IPS-18a (cell line): ENCODE measurements around the gene MYO7B.
"Not testable (repeated sequence)": the region's sequence is repeated elsewhere in the genome, so short reads cannot be mapped to it uniquely, and the experiment has no call there.

Experiments
- H3K27ac ChIP-seq: one replicate; pipeline ENCODE4 v1.5.1; 2013; ENCODE audit warnings: low read length
- H3K27me3 ChIP-seq: one replicate; pipeline ENCODE4 v1.6.1; 2013; ENCODE audit warnings: mild to moderate bottlenecking, low read length; ENCODE audit not compliant: control insufficient read depth, insufficient read depth
- H3K36me3 ChIP-seq: one replicate; pipeline ENCODE4 v1.6.1; 2013; ENCODE audit warnings: low read depth, low read length; ENCODE audit not compliant: control insufficient read depth
- H3K4me1 ChIP-seq: one replicate; pipeline ENCODE4 v1.6.1; 2013; ENCODE audit warnings: low read depth, low read length; ENCODE audit not compliant: control insufficient read depth
- H3K4me3 ChIP-seq: one replicate; pipeline ENCODE4 v1.5.1; 2013; ENCODE audit warnings: low read length
- H3K9ac ChIP-seq: one replicate; pipeline ENCODE4 v1.6.1; 2013; ENCODE audit warnings: mild to moderate bottlenecking, low read length, moderate library complexity
- H3K9me3 ChIP-seq: one replicate; pipeline ENCODE4 v1.6.1; 2013; ENCODE audit warnings: low read depth, low read length; ENCODE audit not compliant: control insufficient read depth

MYO7B gene

DNA sequence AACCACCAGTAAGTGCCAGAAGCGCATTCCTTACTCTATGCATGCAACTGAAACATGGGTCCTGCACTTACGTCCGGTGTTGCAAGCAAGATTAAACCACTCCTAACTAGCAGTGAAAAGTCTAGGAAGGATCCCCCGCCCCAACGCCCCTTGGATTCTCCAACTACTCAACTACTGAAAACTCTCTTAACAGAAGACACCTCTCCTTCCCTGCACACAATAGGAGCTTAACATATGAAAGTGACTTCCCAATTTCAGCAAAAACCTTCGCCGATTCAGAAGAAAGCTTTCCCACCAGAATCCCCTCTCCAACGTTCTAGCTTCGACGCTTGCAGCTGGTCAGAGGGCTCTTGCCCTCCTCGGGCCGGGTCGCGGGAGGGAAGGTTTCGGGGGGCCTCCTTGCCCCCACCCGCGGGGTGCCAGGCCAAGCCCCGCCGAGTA is 9.8 kb upstream of the MYO7B start:
- Histone ChIP-seq H3K9ac (peak overlapping the region; percentile 89), H3K4me1 (peaks cover 14% of the 10 kb centered on the region), H3K4me3 (peak overlapping the region; percentile 96), H3K9me3 (no peaks in the 10 kb centered on the region), H3K36me3 (peaks cover 22% of the 10 kb centered on the region), H3K27ac (peak overlapping the region; percentile 99), H3K27me3 (no peaks in the 10 kb centered on the region)

DNA sequence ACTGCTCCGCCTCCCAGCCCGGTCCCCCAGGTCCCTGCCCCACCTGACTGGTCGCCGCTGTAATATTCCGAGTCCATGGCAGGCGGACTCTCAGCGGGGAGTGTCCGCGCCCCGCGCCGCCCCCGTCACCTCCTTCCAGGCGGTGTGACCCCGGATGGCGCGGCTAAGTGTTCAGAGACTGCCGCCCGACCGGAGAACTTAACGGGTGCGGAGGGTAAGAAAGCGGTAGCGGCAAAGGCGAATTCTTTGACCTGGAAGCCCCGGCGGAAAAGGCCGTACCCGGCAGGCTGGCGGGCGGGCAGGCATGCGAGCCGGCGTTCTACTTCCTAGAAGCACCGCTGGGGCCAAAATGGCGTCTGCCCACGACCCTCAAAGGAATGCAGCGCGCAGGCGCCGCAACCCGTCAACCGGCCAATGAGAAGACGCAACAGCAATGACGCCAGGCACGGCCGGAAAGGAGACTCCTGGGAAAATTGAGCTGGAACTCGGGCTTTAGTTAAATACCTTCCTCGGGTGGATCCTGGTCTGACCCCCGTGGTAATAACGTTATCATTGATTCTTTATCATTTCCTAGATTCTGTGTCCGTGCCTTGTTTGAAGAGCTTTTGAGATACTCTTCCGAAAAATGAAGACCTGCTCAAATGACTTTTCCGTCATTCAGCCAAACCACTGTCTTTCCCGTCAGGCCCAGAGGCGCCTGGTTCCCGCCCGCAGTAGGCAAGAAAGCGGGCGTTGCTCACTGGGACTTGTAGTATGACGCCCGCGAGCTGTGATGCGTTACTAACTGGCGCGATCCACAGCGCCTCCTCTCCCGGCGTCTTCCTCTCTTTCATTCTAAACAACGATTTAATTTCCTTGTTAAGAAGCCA is 9.1 kb upstream of the MYO7B start, which contains the start of gene IWS1:
Gene IWS1 (minus strand): TSS at position 358 of the 869 bp plus-strand sequence. CDS start 281 bp downstream, at position 77.
- peaks cover 14% of the 10 kb centered on the region for H3K4me1 ChIP-seq

DNA sequence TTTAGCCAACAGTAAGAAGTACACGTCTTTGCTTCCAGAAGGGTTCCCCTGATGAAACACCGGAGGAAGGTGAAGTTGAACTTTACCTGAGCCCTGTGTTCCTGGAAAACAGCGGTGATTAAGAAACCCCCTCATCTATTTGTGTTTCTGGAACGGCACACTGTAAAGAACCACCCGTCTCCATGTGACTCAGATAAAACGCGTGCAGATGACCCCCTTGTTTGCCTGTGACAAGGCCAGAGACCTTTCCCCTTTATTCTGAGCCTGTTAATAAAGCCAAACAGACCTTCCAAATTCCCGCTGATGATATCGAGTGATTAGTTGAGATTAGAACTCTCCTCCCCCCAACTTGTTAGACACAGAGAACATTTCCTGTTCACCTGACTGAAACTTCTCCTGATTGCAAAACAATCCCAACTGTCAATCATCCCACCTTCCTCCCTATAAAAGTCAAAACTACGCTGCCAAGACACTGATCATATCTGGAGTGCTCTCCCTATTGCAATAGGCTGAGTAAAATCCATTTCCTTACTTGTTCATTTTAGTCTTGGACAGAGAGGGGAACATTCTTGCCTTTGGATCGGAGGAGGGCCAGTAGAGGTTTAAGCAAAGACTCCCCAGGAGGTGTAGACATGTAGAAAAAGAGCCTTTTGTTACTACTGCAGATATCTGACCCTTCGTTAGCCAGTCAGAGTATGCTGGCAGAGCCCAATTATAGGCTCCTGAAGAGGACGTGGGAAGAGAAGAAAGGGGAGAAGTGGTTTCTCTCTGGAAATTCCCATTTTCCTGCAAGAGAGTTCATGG is 8.3 kb upstream of the MYO7B start:
- Histone ChIP-seq H3K27me3 (no peaks in the 10 kb centered on the region), H3K4me1 (peaks cover 14% of the 10 kb centered on the region), H3K9me3 (no peaks in the 10 kb centered on the region), H3K4me3 (peak overlapping the region; percentile 96), H3K36me3 (peaks cover 10% of the 10 kb centered on the region), H3K27ac (peak overlapping the region; percentile 99), H3K9ac (peak overlapping the region; percentile 89)

More for the DNA sequence above, 9.1 kb upstream of the MYO7B start, which contains the start of gene IWS1:
- Histone ChIP-seq H3K4me3 (peak within 1 kb of the TSS; percentile 96), H3K36me3 (peaks cover 19% of the 10 kb centered on the region), H3K9me3 (no peaks in the 10 kb centered on the region), H3K9ac (peak within 1 kb of the TSS; percentile 89), H3K27me3 (no peaks in the 10 kb centered on the region), H3K27ac (peak within 1 kb of the TSS; percentile 99)

DNA sequence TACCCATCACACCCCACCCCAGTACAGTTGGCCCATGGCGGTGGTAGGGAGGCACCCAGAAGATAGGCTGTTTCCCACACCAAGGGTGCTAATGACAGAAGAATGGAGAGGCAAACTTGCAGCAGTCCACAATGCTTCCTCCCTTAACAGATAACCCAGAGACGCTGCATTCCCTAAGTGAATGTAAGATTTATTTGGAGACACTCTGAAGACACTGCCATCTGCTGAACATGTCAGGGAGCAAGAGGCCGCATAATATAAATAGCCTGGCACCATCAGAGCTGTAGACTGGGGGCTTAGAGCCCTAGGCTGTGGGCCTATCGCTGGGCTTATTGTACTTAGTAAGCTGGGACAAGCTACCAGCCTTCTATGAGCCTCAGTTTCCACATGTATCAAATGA is 7.0 kb upstream of the MYO7B start:
- no peak overlapping the region for H3K4me3 ChIP-seq
- peaks cover 1% of the 10 kb centered on the region for H3K36me3 ChIP-seq
- no peaks in the 10 kb centered on the region for H3K27me3 ChIP-seq
- peaks cover 14% of the 10 kb centered on the region for H3K4me1 ChIP-seq
- H3K9me3 ChIP-seq = no peaks in the 10 kb centered on the region
- H3K27ac ChIP-seq = no peak overlapping the region
- no peak overlapping the region for H3K9ac ChIP-seq

DNA sequence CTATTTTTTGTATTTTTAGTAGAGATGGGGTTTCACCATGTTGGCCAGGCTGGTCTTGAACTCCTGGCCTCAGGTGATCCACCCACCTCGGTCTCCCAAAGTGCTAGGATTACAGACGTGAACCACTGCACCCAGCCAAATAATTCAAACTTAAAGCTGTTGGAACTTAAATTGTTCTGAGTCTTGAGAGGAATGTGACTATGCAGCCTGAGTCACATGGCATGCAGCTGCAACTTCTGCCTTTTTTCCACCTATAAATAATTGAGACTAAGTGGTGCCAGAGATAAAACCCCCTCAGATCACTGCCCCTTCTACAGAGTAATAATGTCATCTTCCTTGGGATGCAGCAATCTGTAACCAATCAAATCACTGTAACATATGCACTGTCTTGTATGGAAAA is 6.1 kb upstream of the MYO7B start:
- not testable (repeated sequence) for H3K9me3 ChIP-seq, H3K4me3 ChIP-seq, H3K27me3 ChIP-seq, H3K36me3 ChIP-seq, H3K9ac ChIP-seq, H3K27ac ChIP-seq
- H3K4me1 ChIP-seq = peaks cover 14% of the 10 kb centered on the region

DNA sequence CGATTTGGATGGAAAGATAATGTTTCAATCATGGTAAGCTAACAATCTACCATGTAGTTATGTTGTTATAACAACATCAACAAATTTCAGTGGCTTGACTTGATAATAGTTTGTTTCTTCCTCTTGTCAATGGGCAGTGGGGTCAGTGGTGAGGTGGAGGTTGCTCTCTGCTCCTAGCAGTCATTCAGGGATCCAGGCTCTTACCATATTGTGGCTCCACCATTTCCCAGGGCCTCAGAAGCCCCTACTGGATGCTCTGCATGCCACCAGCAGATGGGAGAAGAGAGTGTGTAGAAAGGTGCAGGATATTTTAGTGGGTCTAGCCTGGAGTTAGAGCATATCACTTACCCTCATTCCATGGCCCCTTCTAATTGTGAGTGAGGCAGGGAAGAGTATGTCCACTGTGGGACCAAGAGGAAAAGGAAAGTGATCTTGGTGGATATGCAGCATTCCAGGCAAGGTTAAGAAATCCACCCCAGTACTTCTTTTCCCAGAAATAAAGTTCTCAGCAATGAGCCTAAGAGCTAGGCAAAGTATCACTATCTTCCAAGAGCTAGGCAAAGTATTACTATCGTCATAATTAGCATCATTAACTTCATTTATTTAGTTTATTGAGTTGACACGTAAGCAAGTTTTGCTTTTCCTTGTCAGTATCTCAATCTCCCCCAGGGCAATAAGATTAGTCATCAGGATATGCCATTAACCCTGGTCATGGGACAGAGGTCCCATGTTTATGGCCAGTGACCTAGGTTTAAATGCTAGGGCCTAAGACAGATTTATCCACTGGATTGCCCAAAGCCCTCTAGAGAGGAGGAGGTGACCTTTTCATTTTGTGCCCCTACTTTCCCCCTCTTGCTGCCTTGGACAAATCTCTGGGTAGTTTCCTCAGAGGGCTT is 5.0 kb upstream of the MYO7B start:
- H3K36me3 ChIP-seq = no peaks in the 10 kb centered on the region
- H3K4me3 ChIP-seq = no peak overlapping the region
- H3K9me3 ChIP-seq = no peaks in the 10 kb centered on the region
- H3K27ac ChIP-seq = no peak overlapping the region
- peaks cover 14% of the 10 kb centered on the region for H3K4me1 ChIP-seq
- no peaks in the 10 kb centered on the region for H3K27me3 ChIP-seq
- H3K9ac ChIP-seq = no peak overlapping the region

DNA sequence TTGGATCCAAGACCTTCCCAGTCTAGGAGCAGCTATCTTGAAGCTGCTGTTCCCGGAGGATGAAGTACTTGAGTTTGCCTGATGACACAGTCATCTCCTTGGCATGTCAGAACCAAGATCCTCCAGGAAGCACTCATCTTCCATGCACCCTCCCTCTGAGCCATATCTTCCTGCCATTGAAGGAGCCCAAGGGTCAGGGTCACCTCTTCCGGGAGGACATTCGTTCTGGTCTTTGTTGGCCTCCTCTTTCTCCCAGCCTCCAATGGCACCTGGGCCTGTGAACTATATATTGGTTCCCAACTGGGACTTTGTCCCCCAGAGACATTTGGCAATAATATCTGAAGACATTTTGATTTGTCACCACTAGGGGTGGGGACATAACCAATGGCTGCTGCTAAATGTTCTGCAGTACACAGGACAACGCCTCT is 4.2 kb upstream of the MYO7B start:
- no peak overlapping the region for H3K9ac ChIP-seq
- H3K9me3 ChIP-seq = no peaks in the 10 kb centered on the region
- no peaks in the 10 kb centered on the region for H3K36me3 ChIP-seq
- no peaks in the 10 kb centered on the region for H3K27me3 ChIP-seq
- H3K4me3 ChIP-seq = no peak overlapping the region
- peaks cover 14% of the 10 kb centered on the region for H3K4me1 ChIP-seq
- no peak overlapping the region for H3K27ac ChIP-seq

DNA sequence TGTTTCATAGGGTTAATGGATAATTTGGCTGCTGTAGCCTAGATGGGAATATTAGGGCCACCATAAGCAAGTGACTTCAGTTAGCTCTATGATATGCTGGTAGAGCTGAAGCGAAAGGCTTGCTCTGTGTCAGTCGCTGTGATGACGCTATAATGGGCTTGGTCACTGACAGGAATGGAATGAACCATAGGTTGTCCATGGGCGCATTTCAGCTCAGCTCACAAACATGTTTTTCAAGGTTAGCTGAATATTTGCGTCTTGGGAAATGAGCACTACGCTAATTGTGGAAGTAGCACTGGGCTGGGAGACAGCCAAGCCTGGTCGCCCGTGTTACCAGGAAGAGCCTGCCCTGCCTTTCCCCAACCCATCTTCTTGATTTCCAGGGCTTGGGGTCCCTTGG is 3.2 kb upstream of the MYO7B start:
- H3K4me1 ChIP-seq = peaks cover 11% of the 10 kb centered on the region
- no peaks in the 10 kb centered on the region for H3K9me3 ChIP-seq
- no peak overlapping the region for H3K9ac ChIP-seq
- H3K4me3 ChIP-seq = no peak overlapping the region
- no peak overlapping the region for H3K27ac ChIP-seq
- no peaks in the 10 kb centered on the region for H3K36me3 ChIP-seq
- no peaks in the 10 kb centered on the region for H3K27me3 ChIP-seq

DNA sequence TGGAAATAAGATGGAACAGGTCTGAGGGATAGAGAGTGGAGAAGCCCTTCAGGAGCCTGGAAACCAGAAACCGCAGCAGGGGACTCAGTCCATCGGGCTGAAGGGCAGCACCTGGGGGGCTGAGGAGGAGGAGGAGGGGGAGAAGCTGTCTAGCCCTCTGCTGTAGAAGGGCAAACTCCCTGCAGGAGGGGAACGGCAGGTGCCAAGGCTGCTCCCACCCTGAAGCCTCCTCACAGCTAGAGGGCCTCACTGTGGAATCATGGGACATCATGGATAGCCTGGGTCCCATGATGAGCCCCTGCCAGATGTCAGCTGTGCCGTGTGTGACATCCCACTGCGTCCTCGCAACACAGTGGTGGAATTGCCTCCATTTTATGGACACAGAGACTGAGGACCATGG is 435 bp downstream of the MYO7B start:
- Histone ChIP-seq H3K27me3 (no peaks in the 10 kb centered on the region), H3K36me3 (no peaks in the 10 kb centered on the region), H3K4me3 (no peak overlapping the region), H3K4me1 (no peaks in the 10 kb centered on the region), H3K27ac (no peak overlapping the region), H3K9me3 (no peaks in the 10 kb centered on the region), H3K9ac (no peak overlapping the region)

DNA sequence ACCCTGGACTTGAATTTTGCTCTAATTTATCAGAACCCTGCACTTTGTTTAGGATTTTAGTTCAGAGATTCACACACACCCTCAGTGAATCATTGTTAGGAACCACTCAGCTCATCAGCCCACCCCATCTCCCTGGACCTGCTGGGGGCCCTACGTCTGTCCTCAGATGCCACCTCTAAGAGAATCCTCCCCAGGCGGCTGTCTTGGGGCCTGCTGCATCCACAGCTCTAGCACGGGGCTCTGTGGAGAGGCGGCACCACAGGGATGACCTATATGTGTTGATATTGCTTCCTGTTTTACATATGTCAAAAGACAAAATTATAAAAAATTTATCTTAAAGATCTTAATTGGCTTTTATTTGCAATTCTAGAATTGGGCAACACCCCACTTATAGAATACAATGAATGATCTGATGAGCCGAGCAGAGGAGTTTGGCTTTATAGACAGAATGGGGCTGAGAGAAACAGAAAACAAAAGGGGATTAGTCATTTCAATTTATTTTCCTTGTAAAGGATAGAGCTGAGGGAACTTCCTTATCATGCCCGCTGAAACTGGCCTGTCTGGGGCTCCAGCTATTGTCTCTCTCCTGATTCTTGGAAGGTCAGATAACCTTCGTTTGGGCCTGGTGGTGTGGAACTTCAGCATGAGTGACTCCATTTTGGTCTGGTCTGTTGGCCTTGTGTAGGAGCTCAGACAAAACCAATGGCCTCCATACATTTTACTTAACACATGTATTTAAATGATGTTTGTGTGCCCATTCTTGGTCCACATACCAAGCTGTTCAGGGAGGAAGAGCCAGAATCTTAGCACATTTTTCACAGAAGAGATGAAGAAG is 1.4 kb downstream of the MYO7B start:
- H3K27ac ChIP-seq = no peak overlapping the region
- no peaks in the 10 kb centered on the region for H3K27me3 ChIP-seq
- no peak overlapping the region for H3K9ac ChIP-seq
- no peaks in the 10 kb centered on the region for H3K36me3 ChIP-seq
- H3K4me3 ChIP-seq = no peak overlapping the region
- no peaks in the 10 kb centered on the region for H3K9me3 ChIP-seq
- H3K4me1 ChIP-seq = no peaks in the 10 kb centered on the region
